Type B pancreatic cell (in vitro differentiated cells): ENCODE measurements around the gene MTFR1L. TPM values are rescaled to one million over a fixed set of nuclear protein-coding genes. Genes with fewer than 3 reads are reported as not detected.

Experiments
- DNase-seq: peaks from one replicate; pipeline ENCODE4 v3.0.0; 2021; ENCODE audit warnings: mixed read lengths; ENCODE audit not compliant: unreplicated experiment; ENCODE audit errors: extremely low spot score
- H3K27ac Mint-ChIP-seq: 2 replicates; pipeline ENCODE4 v1.8.0; 2021; ENCODE audit warnings: mild to moderate bottlenecking, mixed read lengths
- H3K27me3 Mint-ChIP-seq: 2 replicates; pipeline ENCODE4 v1.8.0; 2021; ENCODE audit warnings: mixed read lengths
- H3K36me3 Mint-ChIP-seq: 2 replicates; pipeline ENCODE4 v1.8.0; 2021; ENCODE audit warnings: mixed read lengths
- H3K4me1 Mint-ChIP-seq: one replicate; pipeline ENCODE4 v1.8.0; 2021; ENCODE audit warnings: mixed read lengths; ENCODE audit not compliant: unreplicated experiment
- H3K4me3 Mint-ChIP-seq: 2 replicates; pipeline ENCODE4 v1.8.0; 2021; ENCODE audit warnings: mild to moderate bottlenecking, mixed read lengths
- H3K9me3 Mint-ChIP-seq: 2 replicates; pipeline ENCODE4 v1.8.0; 2021; ENCODE audit warnings: mixed read lengths
- total RNA-seq: library from RNA; stranded (reverse); gene quantifications from 2 replicates; pipeline ENCODE4 v1.2.1, GENCODE V29; 2021; ENCODE audit warnings: low replicate concordance
- TF ChIP-seq, protein P1 (sequence below): fragments of 200-600 bp; sonication (generic); conservative IDR thresholded peaks from 2 replicates; pipeline ENCODE4 v1.5.0; 2021; ENCODE audit warnings: antibody characterized with exemption, mild to moderate bottlenecking

The MTFR1L gene
- total RNA-seq, 1 donor from 2014 or later = 73.5 TPM

DNA sequence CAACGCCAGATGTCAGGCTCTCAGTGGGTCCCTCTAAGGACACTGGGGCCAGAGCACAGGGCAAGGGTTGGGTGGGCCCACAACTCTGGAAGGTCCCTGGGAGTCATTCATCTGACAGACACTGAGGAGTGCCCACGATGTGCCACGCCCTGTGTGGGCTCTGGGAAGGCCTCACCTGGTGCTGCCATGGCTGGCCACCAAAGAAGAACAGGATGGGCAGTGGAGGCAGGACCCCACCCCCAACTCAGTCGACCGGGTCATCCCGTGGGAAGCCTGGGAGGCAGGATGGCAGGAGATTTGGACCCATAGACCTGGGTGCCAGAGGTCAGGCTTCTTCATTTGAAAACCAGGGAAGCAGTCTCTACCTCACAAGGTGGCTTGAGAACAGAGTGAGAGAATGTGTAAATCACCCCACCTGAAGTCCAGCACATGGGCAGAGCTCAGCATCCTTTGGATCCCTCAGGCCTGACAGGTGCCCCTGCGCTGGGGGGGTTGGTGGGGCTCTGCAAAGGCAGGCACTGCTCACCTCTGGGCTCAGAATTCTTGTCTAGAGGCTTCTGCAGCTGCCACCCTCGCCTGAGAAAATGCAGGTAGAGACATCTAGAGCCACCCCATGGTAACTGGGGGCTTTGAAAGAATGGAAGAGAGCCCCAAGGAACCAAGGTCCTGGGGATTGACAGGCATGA is 20.9 kb upstream of the MTFR1L start:
- no peak for DNase-seq
- Mint-ChIP-seq H3K4me1 (peaks cover 26% of the 10 kb centered on the region), H3K4me3 (peak overlapping the region; percentile 80), H3K36me3 (no peaks in the 10 kb centered on the region), H3K9me3 (no peaks in the 10 kb centered on the region), H3K27ac (peak overlapping the region; percentile 59), H3K27me3 (peaks cover 7% of the 10 kb centered on the region)
- TF ChIP-seq, protein P1, sequence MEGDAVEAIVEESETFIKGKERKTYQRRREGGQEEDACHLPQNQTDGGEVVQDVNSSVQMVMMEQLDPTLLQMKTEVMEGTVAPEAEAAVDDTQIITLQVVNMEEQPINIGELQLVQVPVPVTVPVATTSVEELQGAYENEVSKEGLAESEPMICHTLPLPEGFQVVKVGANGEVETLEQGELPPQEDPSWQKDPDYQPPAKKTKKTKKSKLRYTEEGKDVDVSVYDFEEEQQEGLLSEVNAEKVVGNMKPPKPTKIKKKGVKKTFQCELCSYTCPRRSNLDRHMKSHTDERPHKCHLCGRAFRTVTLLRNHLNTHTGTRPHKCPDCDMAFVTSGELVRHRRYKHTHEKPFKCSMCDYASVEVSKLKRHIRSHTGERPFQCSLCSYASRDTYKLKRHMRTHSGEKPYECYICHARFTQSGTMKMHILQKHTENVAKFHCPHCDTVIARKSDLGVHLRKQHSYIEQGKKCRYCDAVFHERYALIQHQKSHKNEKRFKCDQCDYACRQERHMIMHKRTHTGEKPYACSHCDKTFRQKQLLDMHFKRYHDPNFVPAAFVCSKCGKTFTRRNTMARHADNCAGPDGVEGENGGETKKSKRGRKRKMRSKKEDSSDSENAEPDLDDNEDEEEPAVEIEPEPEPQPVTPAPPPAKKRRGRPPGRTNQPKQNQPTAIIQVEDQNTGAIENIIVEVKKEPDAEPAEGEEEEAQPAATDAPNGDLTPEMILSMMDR = no peak

DNA sequence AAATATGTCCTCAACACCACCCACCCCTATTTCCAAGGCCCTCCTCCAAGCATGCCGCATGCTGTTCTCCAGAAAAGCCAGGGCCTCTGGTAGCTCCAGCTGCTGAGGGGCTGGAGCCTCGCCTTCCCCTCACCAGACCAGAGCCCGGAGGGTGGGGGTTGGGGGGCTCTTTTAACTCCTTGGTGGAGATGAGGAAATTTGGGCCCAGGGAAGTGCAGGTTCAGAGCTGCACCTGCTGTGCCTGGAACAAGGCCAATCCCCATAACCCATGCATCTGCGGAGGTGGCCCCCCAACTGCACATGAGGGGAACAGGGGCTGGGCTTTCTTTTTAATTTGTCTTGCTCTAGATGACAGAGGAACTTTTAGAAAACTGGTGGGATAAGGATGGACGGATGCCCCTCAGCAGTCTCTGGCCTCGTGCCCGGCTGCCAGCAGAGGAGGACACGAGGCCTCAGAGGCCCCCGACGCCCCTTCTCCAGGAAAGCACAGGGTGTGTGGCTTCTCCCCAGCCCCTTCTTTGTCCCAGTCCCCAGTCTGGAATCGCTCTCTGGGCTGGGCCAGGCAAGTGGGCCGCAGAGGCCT is 20.3 kb upstream of the MTFR1L start:
- Mint-ChIP-seq H3K36me3 (no peaks in the 10 kb centered on the region), H3K27ac (peak overlapping the region; percentile 36), H3K9me3 (no peaks in the 10 kb centered on the region), H3K4me3 (peak overlapping the region; percentile 80), H3K4me1 (peaks cover 32% of the 10 kb centered on the region), H3K27me3 (peaks cover 7% of the 10 kb centered on the region)
- no peak for DNase-seq
- TF ChIP-seq, protein P1 = no peak

GRCh38 chr1:25799935-25800702 is 19.6 kb upstream of the MTFR1L start, which contains the start of gene SELENON:
SELENON (plus strand) TSS chr1:25800193; CDS start chr1:25800231, 38 bp downstream.
- peaks cover 5% of the 10 kb centered on the region for H3K27me3 Mint-ChIP-seq
- peak within 1 kb of the TSS; percentile 36 for H3K27ac Mint-ChIP-seq
- H3K4me3 Mint-ChIP-seq = peak within 1 kb of the TSS; percentile 86
- no peaks in the 10 kb centered on the region for H3K9me3 Mint-ChIP-seq
- peaks cover 37% of the 10 kb centered on the region for H3K4me1 Mint-ChIP-seq
- H3K36me3 Mint-ChIP-seq = no peaks in the 10 kb centered on the region
- TF ChIP-seq, protein P1 = no peak
- DNase-seq = no peak

DNA sequence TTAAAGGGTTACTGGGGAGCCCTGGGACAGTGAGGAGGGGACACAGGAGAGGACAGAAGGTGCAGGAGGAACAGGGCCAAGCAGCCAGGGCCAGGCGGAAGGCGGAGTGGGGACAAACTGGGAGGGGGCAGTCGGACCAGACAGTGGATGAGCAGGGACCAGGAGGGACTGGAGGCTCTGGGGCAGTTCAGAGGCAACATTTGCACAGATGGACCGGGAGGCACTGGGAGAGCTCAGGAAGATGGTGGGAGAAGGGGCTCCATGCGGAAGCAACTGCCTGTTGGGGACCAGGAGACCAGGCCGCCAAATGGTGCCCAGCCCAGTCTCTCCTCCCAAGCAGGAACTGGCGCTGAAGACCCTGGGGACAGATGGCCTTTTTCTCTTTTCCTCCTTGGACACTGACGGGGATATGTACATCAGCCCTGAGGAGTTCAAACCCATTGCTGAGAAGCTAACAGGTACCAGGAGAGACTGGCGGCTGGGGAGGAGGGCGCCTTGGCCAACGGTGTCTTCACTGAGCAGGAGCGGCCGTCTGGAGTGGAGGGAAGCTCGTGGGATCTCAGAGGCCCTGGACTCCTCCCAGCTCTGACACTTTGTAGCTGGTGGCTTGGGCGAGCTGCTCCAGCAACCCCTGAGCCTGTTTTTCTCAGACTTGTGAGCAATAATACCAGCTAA is 18.9 kb upstream of the MTFR1L start:
- DNase-seq = no peak
- H3K9me3 Mint-ChIP-seq = no peaks in the 10 kb centered on the region
- peak overlapping the region; percentile 86 for H3K4me3 Mint-ChIP-seq
- H3K27me3 Mint-ChIP-seq = peaks cover 4% of the 10 kb centered on the region
- H3K27ac Mint-ChIP-seq = no peak overlapping the region
- TF ChIP-seq, protein P1 = no peak
- peaks cover 4% of the 10 kb centered on the region for H3K36me3 Mint-ChIP-seq
- H3K4me1 Mint-ChIP-seq = peaks cover 39% of the 10 kb centered on the region

DNA sequence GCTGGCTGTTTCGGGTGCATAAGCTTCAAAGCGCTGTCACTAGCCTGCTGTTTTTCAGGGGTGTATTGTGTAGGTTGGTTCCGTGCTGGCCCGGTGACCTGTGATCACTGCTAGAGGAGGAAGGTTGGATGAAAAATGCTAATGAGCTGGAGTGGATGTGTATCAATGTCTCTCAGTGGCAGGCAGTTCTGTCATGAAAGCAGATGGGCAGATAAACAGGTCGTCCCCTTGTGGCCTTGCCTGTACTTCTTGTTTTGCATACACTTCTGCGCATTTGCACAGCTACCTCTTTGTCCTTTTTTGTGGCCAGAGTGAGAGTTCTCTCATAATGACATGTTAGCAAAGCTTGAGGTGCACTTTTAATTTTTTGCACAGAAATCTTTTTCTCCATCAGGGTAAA is 16.8 kb upstream of the MTFR1L start:
- H3K27me3 Mint-ChIP-seq = no peaks in the 10 kb centered on the region
- peak overlapping the region; percentile 53 for H3K4me3 Mint-ChIP-seq
- H3K4me1 Mint-ChIP-seq = peaks cover 29% of the 10 kb centered on the region
- H3K27ac Mint-ChIP-seq = no peak overlapping the region
- H3K36me3 Mint-ChIP-seq = peaks cover 5% of the 10 kb centered on the region
- no peak for DNase-seq
- TF ChIP-seq, protein P1 = peak; percentile 39
- no peaks in the 10 kb centered on the region for H3K9me3 Mint-ChIP-seq
